GM23338 (cell line): ENCODE data around the gene ETV6. TPM values are rescaled to one million over a fixed set of nuclear protein-coding genes. Genes with fewer than 3 reads are reported as not detected.

Source experiments
- ATAC-seq: fragments of 200-7000 bp; cut with Tn5 transposase; 3 replicates; pipeline ENCODE4 v1.9.1; 2020
- DNase-seq: peaks from one replicate; pipeline ENCODE4 v3.0.0-alpha.2; 2015; ENCODE audit warnings: low spot score
- H2AFZ ChIP-seq: fragments of 200-600 bp; sonication (generic); 2 replicates; pipeline ENCODE4 v1.8.0; 2016; ENCODE audit warnings: antibody characterized with exemption, mild to moderate bottlenecking, moderate library complexity
- H3F3A ChIP-seq: fragments of 200-600 bp; sonication (generic); replicated peaks from 2 replicates; pipeline ENCODE4 v1.8.0; 2017; ENCODE audit warnings: antibody characterized with exemption, mixed run types, low read depth
- H3K27ac ChIP-seq: fragments of 200-600 bp; sonication (generic); 2 replicates; pipeline ENCODE4 v1.6.1; 2016; ENCODE audit warnings: low read depth
- H3K27me3 ChIP-seq: fragments of 200-600 bp; sonication (generic); 2 replicates; pipeline ENCODE4 v1.8.0; 2016; ENCODE audit warnings: mild to moderate bottlenecking, mixed run types, moderate library complexity; ENCODE audit not compliant: insufficient read depth
- H3K36me3 ChIP-seq: fragments of 200-600 bp; sonication (generic); 2 replicates; pipeline ENCODE4 v1.8.0; 2016; ENCODE audit warnings: mild to moderate bottlenecking; ENCODE audit not compliant: insufficient read depth
- H3K4me1 ChIP-seq: fragments of 200-600 bp; sonication (generic); 2 replicates; pipeline ENCODE4 v1.8.0; 2016; ENCODE audit warnings: mild to moderate bottlenecking, moderate library complexity; ENCODE audit not compliant: insufficient read depth
- H3K4me2 ChIP-seq: fragments of 200-600 bp; sonication (generic); 2 replicates; pipeline ENCODE4 v1.7.1; 2017; ENCODE audit warnings: mixed run types
- H3K4me3 ChIP-seq: fragments of 200-600 bp; sonication (generic); 2 replicates; pipeline ENCODE4 v1.6.1; 2016; ENCODE audit warnings: mixed run types
- H3K79me2 ChIP-seq: fragments of 200-600 bp; sonication (generic); replicated peaks from 2 replicates; pipeline ENCODE4 v1.8.0; 2017; ENCODE audit warnings: mild to moderate bottlenecking; ENCODE audit not compliant: insufficient read depth
- H3K9me2 ChIP-seq: fragments of 200-600 bp; sonication (generic); 2 replicates; pipeline ENCODE4 v1.8.0; 2017; ENCODE audit not compliant: insufficient read depth
- H4K20me1 ChIP-seq: fragments of 200-600 bp; sonication (generic); replicated peaks from 2 replicates; pipeline ENCODE4 v1.8.0; 2017; ENCODE audit warnings: mild to moderate bottlenecking; ENCODE audit not compliant: insufficient read depth
- H3K27ac Mint-ChIP-seq: 2 replicates; pipeline ENCODE4 v1.8.0; 2020; ENCODE audit warnings: inconsistent platforms, mild to moderate bottlenecking, moderate library complexity, mixed read lengths
- H3K27me3 Mint-ChIP-seq: 3 replicates; pipeline ENCODE4 v1.8.0; 2022; ENCODE audit warnings: low read depth, mild to moderate bottlenecking, moderate library complexity, mixed read lengths, inconsistent platforms; ENCODE audit not compliant: insufficient read depth, poor library complexity
- H3K36me3 Mint-ChIP-seq: 3 replicates; pipeline ENCODE4 v1.8.0; 2021; ENCODE audit warnings: low read depth, mild to moderate bottlenecking, inconsistent platforms, moderate library complexity, mixed read lengths
- H3K4me1 Mint-ChIP-seq: 3 replicates; pipeline ENCODE4 v1.8.0; 2020; ENCODE audit warnings: mild to moderate bottlenecking, inconsistent platforms, mixed read lengths
- H3K4me3 Mint-ChIP-seq: 3 replicates; pipeline ENCODE4 v1.8.0; 2021; ENCODE audit warnings: moderate library complexity, mild to moderate bottlenecking, inconsistent platforms, mixed read lengths
- H3K9me3 Mint-ChIP-seq: 3 replicates; pipeline ENCODE4 v1.8.0; 2020; ENCODE audit warnings: moderate library complexity, mild to moderate bottlenecking, inconsistent platforms, mixed read lengths
- CREB1 ChIP-seq: fragments of 250-450 bp; sonication (Bioruptor Pico); IDR thresholded peaks from 2 replicates; pipeline ENCODE4 v1.5.0; 2020; ENCODE audit warnings: low read depth, mild to moderate bottlenecking, moderate library complexity
- CTCF ChIP-seq, 2 experiments: fragments of 200-600 bp in 1 of 2; sonication (generic) in 1 of 2; conservative IDR thresholded peaks; 2 replicates each; pipeline versions ENCODE4 v1.5.1 to v1.6.1; 2016 to 2017; ENCODE audit warnings: antibody characterized with exemption in 2 of 2, low read depth in 2 of 2, mild to moderate bottlenecking in 2 of 2, moderate library complexity in 1 of 2
- ETS1 ChIP-seq: IDR thresholded peaks from 2 replicates; pipeline ENCODE4 v1.6.1; 2016; ENCODE audit warnings: antibody characterized with exemption
- EZH2 ChIP-seq: fragments of 200-600 bp; sonication (generic); IDR thresholded peaks from one replicate; pipeline ENCODE4 v1.8.0; 2017; ENCODE audit warnings: antibody characterized with exemption, mild to moderate bottlenecking, low read depth; ENCODE audit not compliant: unreplicated experiment
- EZH2phosphoT487 ChIP-seq: fragments of 200-600 bp; sonication (generic); IDR thresholded peaks from one replicate; pipeline ENCODE4 v1.8.1; 2018; ENCODE audit warnings: antibody characterized with exemption; ENCODE audit not compliant: unreplicated experiment
- JUNB ChIP-seq: IDR thresholded peaks from one replicate; pipeline ENCODE4 v1.6.1; 2016; ENCODE audit warnings: antibody characterized with exemption; ENCODE audit not compliant: unreplicated experiment
- NANOG ChIP-seq: IDR thresholded peaks from 2 replicates; pipeline ENCODE4 v1.6.1; 2016; ENCODE audit warnings: antibody characterized with exemption, borderline replicate concordance
- POLR2AphosphoS5 ChIP-seq: IDR thresholded peaks from 2 replicates; pipeline ENCODE4 v1.6.1; 2016; ENCODE audit warnings: antibody characterized with exemption, low read depth
- REST ChIP-seq: IDR thresholded peaks from one replicate; pipeline ENCODE4 v1.6.1; 2018; ENCODE audit warnings: antibody characterized with exemption; ENCODE audit not compliant: unreplicated experiment
- STAT1 ChIP-seq: IDR thresholded peaks from one replicate; pipeline ENCODE4 v1.6.1; 2016; ENCODE audit warnings: antibody characterized with exemption; ENCODE audit not compliant: unreplicated experiment
- ZNF114 ChIP-seq: fragments of 250-450 bp; sonication (Bioruptor Pico); IDR thresholded peaks from 2 replicates; pipeline ENCODE4 v1.5.0; 2020; ENCODE audit warnings: mild to moderate bottlenecking, moderate library complexity
- ZNF331 ChIP-seq: fragments of 250-450 bp; sonication (Bioruptor Pico); IDR thresholded peaks from 2 replicates; pipeline ENCODE4 v1.5.0; 2020; ENCODE audit warnings: low read depth, mild to moderate bottlenecking, moderate library complexity
- ZNF462 ChIP-seq: fragments of 250-450 bp; sonication (Bioruptor Pico); IDR thresholded peaks from 2 replicates; pipeline ENCODE4 v1.5.0; 2020; ENCODE audit warnings: mild to moderate bottlenecking, moderate library complexity
- polyA plus RNA-seq: library from polyadenylated mRNA; unstranded; fragments of >200 nt; fragmentation: Nextera tagmentation; extraction: Ambion mirVana; gene quantifications from 2 replicates; pipeline ENCODE4 v1.2.1, GENCODE V29; 2016
- total RNA-seq: library from RNA; depleted of rRNA; stranded (reverse); fragments of >200 nt; shearing (Covaris generic); gene quantifications from 2 replicates; pipeline ENCODE4 v1.2.3, GENCODE V29; 2014

Gene ETV6
- total and polyA plus RNA-seq, 2 experiments from 2014 or later, result 7.5 to 15.1 TPM

GRCh38 chr12:11767029-11767724 lies 117.7 kb downstream of the ETV6 start:
- Mint-ChIP-seq H3K27me3 (peaks cover 10% of the 10 kb centered on the region), H3K36me3 (no peaks in the 10 kb centered on the region; the same call in 2 of the 3 replicates), H3K9me3 (no peaks in the 10 kb centered on the region; the same call in 2 of the 3 replicates), H3K27ac (peak overlapping the region; percentile 32; the same call in 1 of the 2 replicates), H3K4me1 (peaks cover 48% of the 10 kb centered on the region), H3K4me3 (no peak overlapping the region)
- Histone ChIP-seq H3K79me2 (peaks cover 11% of the 10 kb centered on the region; the same call in 1 of the 2 replicates), H2AFZ (no peak overlapping the region), H3F3A (no peaks in the 10 kb centered on the region), H3K9me2 (0 out of 2 replicates have a peak, but pooled peaks cover 5% of the 10 kb centered on the region), H3K4me2 (no peak overlapping the region), H3K27ac (no peak overlapping the region), H4K20me1 (0 out of 2 replicates have a peak, but pooled peaks cover 2% of the 10 kb centered on the region), H3K27me3 (no peaks in the 10 kb centered on the region), H3K36me3 (0 out of 2 replicates have a peak, but pooled peaks cover 2% of the 10 kb centered on the region), H3K4me3 (no peak overlapping the region), H3K4me1 (peaks cover 32% of the 10 kb centered on the region)
- TF ChIP-seq CTCF (conservative IDR thresholded peaks at IDR 0.05; ENCODE audit: low read depth in 2 of 2) (no peak), STAT1 (no peak), ETS1 (no peak), REST (no peak), ZNF331 (CRISPR knock-in tag) (no peak), ZNF462 (no peak), NANOG (no peak), POLR2AphosphoS5 (no peak), EZH2phosphoT487 (no peak), ZNF114 (no peak), JUNB (no peak), EZH2 (no peak), CREB1 (CRISPR knock-in tag) (no peak)
- ATAC-seq, result no peak
- no peak for DNase-seq
